ENCODE results near the gene NCAPD2. TPM values are rescaled to one million over a fixed set of nuclear protein-coding genes. Genes with fewer than 3 reads are reported as not detected.

The NCAPD2 gene
- polyA plus RNA-seq, 1 of the 3 experiments (the other 2 are of a cell fraction): 46.9 TPM

- no peaks in the 10 kb centered on the region for H3K27me3 ChIP-seq (ENCODE audit: insufficient read depth)
- H3K79me2 ChIP-seq (ENCODE audit: insufficient read depth): peaks cover 99% of the 10 kb centered on the region
- ChIA-PET CTCF (interaction anchor here (0.9 to 2.4 kb wide), 3 partner anchors 48 to 77 kb away, joined by 3 to 6 read pairs (median 4); partner anchors contain the start of gene TAPBPL), POLR2A (no interaction called here)
- 100% methylated on average over 2 of the region's 2 CpGs for WGBS (ENCODE audit: low lambda C conversion rate)
- no peak for DNase-seq
- peaks cover 7 to 66% of the 10 kb centered on the region in 2 experiments for H3K36me3 ChIP-seq (replicated peaks in 1 of 2; ENCODE audit: control insufficient read depth in 1 of 2, insufficient read depth in 2 of 2, low read length in 1 of 2)
- peaks cover 0 to 11% of the 10 kb centered on the region in 2 experiments; a peak in 1 of 4 replicates for H3K4me1 ChIP-seq (ENCODE audit: control insufficient read depth in 1 of 2, insufficient read depth in 2 of 2, low read depth in 1 of 2, low read length in 1 of 2)
- H4K20me1 ChIP-seq (ENCODE audit: insufficient read depth): no peaks in the 10 kb centered on the region
- TF ChIP-seq MEF2A (IDR thresholded peaks at IDR 0.05; ENCODE audit: borderline replicate concordance, low read depth) (no peak), REST (IDR thresholded peaks at IDR 0.05; ENCODE audit: low read depth, low read length) (no peak), RFX5 (IDR thresholded peaks at IDR 0.05; ENCODE audit: low read length) (no peak), RXRA (IDR thresholded peaks at IDR 0.05; ENCODE audit: borderline replicate concordance, low read depth) (no peak), EP300 (IDR thresholded peaks at IDR 0.05; ENCODE audit: borderline replicate concordance in 1 of 2, low read depth in 1 of 2, low read length in 1 of 2) (no peak), TAF1 (IDR thresholded peaks at IDR 0.05; ENCODE audit: borderline replicate concordance, low read depth, low read length) (no peak), EZH2phosphoT487 (IDR thresholded peaks at IDR 0.05; ENCODE audit: borderline replicate concordance, low read depth) (no peak), ELF1 (IDR thresholded peaks at IDR 0.05) (no peak), FOSL2 (IDR thresholded peaks at IDR 0.05; ENCODE audit: borderline replicate concordance, low read depth) (no peak), FOXJ3 (CRISPR knock-in tag; IDR thresholded peaks at IDR 0.05) (no peak), FOXM1 (IDR thresholded peaks at IDR 0.05; ENCODE audit: low read depth) (no peak), NFIC (IDR thresholded peaks at IDR 0.05; ENCODE audit: borderline replicate concordance) (no peak), SMC3 (IDR thresholded peaks at IDR 0.05; ENCODE audit: low read depth, low read length) (no peak), NRF1 (IDR thresholded peaks at IDR 0.05; ENCODE audit: low read depth, low read length) (no peak), RCOR1 (IDR thresholded peaks at IDR 0.05; ENCODE audit: low read length) (no peak), MXI1 (IDR thresholded peaks at IDR 0.05; ENCODE audit: low read depth, low read length) (no peak), POLR2AphosphoS5 (IDR thresholded peaks at IDR 0.05; ENCODE audit: low read depth, low read length) (no peak)
- TF ChIP-seq, protein P1, sequence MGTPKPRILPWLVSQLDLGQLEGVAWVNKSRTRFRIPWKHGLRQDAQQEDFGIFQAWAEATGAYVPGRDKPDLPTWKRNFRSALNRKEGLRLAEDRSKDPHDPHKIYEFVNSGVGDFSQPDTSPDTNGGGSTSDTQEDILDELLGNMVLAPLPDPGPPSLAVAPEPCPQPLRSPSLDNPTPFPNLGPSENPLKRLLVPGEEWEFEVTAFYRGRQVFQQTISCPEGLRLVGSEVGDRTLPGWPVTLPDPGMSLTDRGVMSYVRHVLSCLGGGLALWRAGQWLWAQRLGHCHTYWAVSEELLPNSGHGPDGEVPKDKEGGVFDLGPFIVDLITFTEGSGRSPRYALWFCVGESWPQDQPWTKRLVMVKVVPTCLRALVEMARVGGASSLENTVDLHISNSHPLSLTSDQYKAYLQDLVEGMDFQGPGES (IDR thresholded peaks at IDR 0.05; ENCODE audit: low read depth, low read length): no peak
- peaks cover 4% of the 10 kb centered on the region for H3F3A ChIP-seq (replicated peaks; ENCODE audit: insufficient read depth)
- H3K4me2 ChIP-seq: no peak overlapping the region
- no peak overlapping the region for H3K9ac ChIP-seq
- 0 out of 4 replicates have a peak overlapping the region, but pooled peaks of 1 of the 2 experiments have one; percentile 3 for H3K4me3 ChIP-seq (ENCODE audit: low read depth in 2 of 2, low read length in 1 of 2)
- H3K9me2 ChIP-seq: no peaks in the 10 kb centered on the region
- H3K27ac ChIP-seq (ENCODE audit: low read depth in 2 of 2, low read length in 1 of 2): no peak overlapping the region
- H2AFZ ChIP-seq (ENCODE audit: low read depth): no peak overlapping the region
- no peaks in the 10 kb centered on the region for H3K9me3 ChIP-seq
These were observed 6.6 kb downstream of the NCAPD2 start for GRCh38 chr12:6500466-6500865.
